GM06990 (cell line): ENCODE results near the gene EXOC3.

ENCODE experiments used
- DNase-seq: peaks from one replicate; pipeline ENCODE4 v3.0.0-alpha.2; 2011; ENCODE audit not compliant: insufficient read length; ENCODE audit errors: extremely low read depth
- H3K27me3 ChIP-seq: replicated peaks from 2 replicates; pipeline ENCODE4 v1.6.0; 2011; ENCODE audit warnings: low read length; ENCODE audit not compliant: control insufficient read depth, insufficient read depth
- H3K36me3 ChIP-seq: 2 replicates; pipeline ENCODE4 v1.5.1; 2011; ENCODE audit warnings: low read length; ENCODE audit not compliant: control insufficient read depth, insufficient read depth
- H3K4me3 ChIP-seq: replicated peaks from 2 replicates; pipeline ENCODE4 v1.5.1; 2011; ENCODE audit warnings: low read depth, mild to moderate bottlenecking, control low read depth, low read length
- TF ChIP-seq, protein P1 (sequence below): IDR thresholded peaks from 2 replicates; pipeline ENCODE4 v1.5.1; 2011; ENCODE audit warnings: low read length, control low read depth, mild to moderate bottlenecking, inconsistent platforms; ENCODE audit not compliant: insufficient read depth, poor library complexity, severe bottlenecking

The EXOC3 gene

DNA sequence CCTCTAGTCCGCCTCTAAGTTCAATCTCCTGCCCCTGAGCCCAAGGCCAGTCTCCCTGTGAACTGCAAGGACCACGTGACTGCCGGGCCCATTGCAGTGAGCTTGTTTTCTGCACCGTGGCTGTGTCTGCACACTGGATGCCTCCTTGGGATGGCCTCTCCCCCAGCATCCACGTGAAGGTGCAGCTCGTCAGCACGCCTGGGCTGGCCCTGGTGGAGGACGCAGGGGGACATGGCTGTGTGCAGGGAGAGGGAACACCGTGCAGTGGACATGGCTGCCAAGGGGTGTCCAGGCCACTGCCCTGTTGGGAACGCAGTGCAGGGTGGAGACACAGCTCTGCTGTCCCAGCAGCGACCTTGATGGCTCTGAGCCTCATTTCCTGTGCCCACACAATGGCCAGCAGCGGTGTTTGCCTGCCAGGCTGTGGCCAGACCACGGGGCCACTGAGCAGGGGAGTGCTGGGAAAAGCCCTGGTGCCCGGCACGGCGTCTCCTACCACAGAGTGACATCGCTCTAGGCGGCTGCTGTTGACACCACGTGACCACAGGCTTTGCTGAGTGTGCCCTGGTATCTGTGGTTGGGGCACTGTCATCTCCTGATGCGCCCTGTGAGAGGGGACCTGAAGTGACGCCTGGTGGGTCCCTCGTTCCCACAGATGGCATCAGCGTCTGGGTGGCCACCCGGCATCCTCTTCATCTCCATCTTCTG is 26.9 kb upstream of the EXOC3 start:
- no peak for DNase-seq
- Histone ChIP-seq H3K4me3 (no peak overlapping the region), H3K27me3 (no peaks in the 10 kb centered on the region), H3K36me3 (peaks cover 26% of the 10 kb centered on the region)
- TF ChIP-seq, protein P1, sequence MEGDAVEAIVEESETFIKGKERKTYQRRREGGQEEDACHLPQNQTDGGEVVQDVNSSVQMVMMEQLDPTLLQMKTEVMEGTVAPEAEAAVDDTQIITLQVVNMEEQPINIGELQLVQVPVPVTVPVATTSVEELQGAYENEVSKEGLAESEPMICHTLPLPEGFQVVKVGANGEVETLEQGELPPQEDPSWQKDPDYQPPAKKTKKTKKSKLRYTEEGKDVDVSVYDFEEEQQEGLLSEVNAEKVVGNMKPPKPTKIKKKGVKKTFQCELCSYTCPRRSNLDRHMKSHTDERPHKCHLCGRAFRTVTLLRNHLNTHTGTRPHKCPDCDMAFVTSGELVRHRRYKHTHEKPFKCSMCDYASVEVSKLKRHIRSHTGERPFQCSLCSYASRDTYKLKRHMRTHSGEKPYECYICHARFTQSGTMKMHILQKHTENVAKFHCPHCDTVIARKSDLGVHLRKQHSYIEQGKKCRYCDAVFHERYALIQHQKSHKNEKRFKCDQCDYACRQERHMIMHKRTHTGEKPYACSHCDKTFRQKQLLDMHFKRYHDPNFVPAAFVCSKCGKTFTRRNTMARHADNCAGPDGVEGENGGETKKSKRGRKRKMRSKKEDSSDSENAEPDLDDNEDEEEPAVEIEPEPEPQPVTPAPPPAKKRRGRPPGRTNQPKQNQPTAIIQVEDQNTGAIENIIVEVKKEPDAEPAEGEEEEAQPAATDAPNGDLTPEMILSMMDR, result no peak

DNA sequence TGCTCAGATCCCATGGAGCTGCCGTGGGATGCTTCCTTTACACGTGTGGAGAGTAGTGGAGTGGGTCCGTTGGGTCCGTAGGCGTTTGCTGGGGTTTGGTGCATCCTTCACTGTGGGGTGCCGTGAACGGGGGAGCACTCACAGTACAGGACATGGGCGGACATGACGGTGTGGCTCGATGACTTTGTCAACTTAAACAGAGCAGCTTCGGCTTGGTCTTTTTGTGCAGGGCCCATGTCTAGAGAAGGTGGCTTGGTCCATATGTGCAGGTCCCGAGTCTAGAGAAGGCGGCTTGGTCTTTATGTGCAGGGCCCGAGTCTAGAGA is 26.4 kb upstream of the EXOC3 start:
- Histone ChIP-seq H3K4me3 (no peak overlapping the region), H3K27me3 (no peaks in the 10 kb centered on the region), H3K36me3 (peaks cover 26% of the 10 kb centered on the region)
- TF ChIP-seq, protein P1, result no peak
- no peak for DNase-seq

DNA sequence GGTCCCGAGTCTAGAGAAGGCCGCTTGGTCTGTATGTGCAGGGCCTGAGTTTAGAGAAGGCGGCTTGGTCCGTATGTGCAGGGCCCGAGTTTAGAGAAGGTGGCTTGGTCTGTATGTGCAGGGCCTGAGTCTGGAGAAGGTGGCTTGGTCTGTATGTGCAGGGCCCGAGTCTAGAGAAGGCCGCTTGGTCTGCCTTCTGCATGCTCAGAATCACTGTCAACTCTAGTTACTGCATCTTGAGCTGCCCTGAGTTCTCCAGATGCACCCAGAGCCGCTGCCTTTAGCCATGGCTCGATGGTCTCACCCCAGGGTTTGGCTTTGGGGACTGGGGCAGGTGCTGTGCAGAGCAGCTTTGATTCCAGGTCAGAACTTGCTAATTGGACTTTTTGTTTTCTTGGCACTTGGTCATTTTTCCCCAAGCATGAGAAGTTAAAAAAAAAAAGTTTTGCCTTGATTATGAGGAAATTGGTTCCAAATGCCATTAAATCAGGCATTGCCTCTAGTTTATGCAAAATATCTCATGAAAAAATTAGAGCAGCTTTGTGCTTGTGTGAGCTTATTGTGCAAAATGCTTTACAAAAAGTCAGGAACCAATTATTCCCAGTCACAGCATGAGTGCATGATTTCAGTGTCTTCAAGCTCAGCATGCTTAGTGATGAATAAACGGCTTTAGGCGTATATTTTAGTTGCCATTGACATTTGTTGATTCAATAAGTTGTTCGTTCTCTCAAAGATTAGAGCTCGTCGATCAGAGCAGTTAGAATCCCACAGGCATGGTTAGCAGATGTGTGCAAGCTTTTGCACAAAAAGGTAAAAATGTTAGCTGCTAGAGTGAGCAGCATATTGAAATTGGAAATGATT is 25.4 kb upstream of the EXOC3 start:
- Histone ChIP-seq H3K36me3 (peaks cover 29% of the 10 kb centered on the region), H3K4me3 (no peak overlapping the region), H3K27me3 (no peaks in the 10 kb centered on the region)
- DNase-seq, result no peak
- TF ChIP-seq, protein P1, result no peak

DNA sequence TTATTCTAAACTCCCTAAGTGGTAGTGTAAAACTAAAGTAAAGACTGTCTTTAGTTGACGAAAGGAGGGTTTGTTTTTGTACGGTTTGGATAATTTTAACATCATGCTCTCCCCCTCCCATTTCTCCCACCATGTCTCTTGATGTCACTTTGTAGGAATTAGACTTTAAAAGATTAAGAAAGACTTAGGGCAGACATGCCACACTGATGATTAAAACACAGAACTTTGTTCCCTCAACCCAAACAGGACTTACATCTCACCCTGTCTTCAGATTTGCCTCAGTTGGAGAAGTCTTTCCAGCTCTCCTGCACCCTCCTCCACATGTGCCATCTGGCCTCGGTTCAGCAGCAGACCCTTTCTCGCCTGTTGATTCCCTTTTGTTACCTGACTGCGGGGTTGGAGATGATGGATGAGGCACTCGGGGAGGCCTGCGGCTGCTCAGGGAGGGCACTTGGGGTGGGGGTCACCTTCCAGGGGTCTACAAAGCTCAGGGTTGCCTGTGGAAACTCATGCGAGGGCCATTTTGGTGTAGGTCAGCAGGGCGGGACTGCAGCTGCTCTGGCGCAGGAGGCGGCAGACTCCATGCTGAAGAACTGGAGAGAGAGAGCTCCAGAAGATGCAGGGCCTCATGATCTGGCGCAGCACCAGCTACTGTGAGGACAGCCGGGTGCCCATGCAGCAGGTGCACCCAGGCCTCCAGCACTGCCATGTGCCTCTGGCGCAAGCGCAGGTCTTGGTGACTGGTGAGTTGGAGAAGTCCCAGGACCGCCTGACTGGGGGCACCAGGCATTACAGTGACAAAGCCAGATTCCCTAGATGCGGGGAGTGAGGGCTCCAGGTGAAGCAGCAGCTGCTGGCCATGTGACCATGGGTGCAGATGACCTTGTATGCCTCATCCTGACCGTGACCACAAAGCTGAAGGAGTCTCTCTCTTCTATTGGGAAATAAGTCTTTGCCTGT is 24.5 kb upstream of the EXOC3 start:
- Histone ChIP-seq H3K36me3 (peaks cover 34% of the 10 kb centered on the region), H3K27me3 (no peaks in the 10 kb centered on the region), H3K4me3 (no peak overlapping the region)
- TF ChIP-seq, protein P1, result no peak
- DNase-seq, result no peak

DNA sequence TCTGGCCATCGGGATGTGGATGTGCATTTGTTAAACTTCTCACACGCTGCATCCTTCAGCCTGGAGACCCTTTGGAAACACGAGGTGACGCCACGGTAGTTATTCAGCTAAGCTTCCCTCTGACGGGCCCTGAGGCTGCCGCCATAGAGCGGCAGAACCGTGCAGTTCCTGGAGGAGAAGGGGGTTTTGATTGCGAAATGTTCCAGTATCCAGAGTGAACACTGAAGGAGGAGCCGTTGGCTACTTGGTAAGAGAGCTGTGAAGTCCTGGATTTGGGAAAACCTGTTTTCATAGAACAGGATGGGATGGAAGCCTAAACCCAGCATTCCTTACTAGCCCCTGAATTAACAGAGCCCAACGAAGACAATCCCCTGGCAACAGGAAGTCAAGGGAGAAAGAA is 23.0 kb upstream of the EXOC3 start:
- H3K36me3 ChIP-seq, result peaks cover 29% of the 10 kb centered on the region
- TF ChIP-seq, protein P1, result no peak
- DNase-seq, result no peak
- no peaks in the 10 kb centered on the region for H3K27me3 ChIP-seq
- no peak overlapping the region for H3K4me3 ChIP-seq
